Heart right ventricle (tissue), 16 donors: ENCODE data around the gene TDRD6. TPM values are rescaled to one million over a fixed set of nuclear protein-coding genes. Genes with fewer than 3 reads are reported as not detected.
A peak's percentile ranks its signal among the peaks of the same experiment; 100 is the strongest.

Experiments
- ATAC-seq, 8 donors: fragments of 200-7000 bp; cut with Tn5 transposase; one replicate each; pipeline ENCODE4 v1.9.1; 2020; ENCODE audit warnings: mild to moderate bottlenecking in 8 of 8, moderate library complexity in 8 of 8, moderate number of reproducible peaks in 1 of 8
- DNase-seq, 2 donors: peaks; one replicate each; pipeline ENCODE4 v3.0.0-alpha.2; 2020
- H3K27ac ChIP-seq, 10 donors: fragments of 200-600 bp; sonication (generic) in 2 of 10; one replicate each; pipeline versions ENCODE4 v1.5.0 to v1.8.0; 2020 to 2022; ENCODE audit warnings: mild to moderate bottlenecking in 3 of 10
- H3K27me3 ChIP-seq, 7 donors: fragments of 200-600 bp; one replicate each; pipeline ENCODE4 v1.8.0; 2021 to 2022; ENCODE audit warnings: mild to moderate bottlenecking in 2 of 7
- H3K36me3 ChIP-seq, 9 donors: fragments of 200-600 bp; sonication (generic) in 1 of 9; one replicate each; pipeline versions ENCODE4 v1.5.0 to v1.8.0; 2020 to 2022; ENCODE audit warnings: mild to moderate bottlenecking in 2 of 9
- H3K4me1 ChIP-seq, 9 donors: fragments of 200-600 bp; sonication (generic) in 1 of 9; one replicate each; pipeline versions ENCODE4 v1.5.0 to v1.8.0; 2020 to 2022; ENCODE audit warnings: mild to moderate bottlenecking in 4 of 9
- H3K4me3 ChIP-seq, 10 donors: fragments of 200-600 bp; sonication (generic) in 2 of 10; one replicate each; pipeline versions ENCODE4 v1.5.0 to v1.8.0; 2020 to 2022; ENCODE audit warnings: mild to moderate bottlenecking in 7 of 10, moderate library complexity in 2 of 10
- H3K9me3 ChIP-seq, 11 donors: fragments of 200-600 bp in 10 of 11; sonication (generic) in 2 of 11; one replicate each; pipeline versions ENCODE4 v1.5.0 to v1.8.0; 2013 to 2022; ENCODE audit warnings: mild to moderate bottlenecking in 2 of 11, control low read depth in 1 of 11, moderate library complexity in 1 of 11
- CTCF ChIP-seq, 9 donors: fragments of 200-600 bp; sonication (generic) in 2 of 9; IDR thresholded peaks; one replicate each; pipeline versions ENCODE4 v1.5.0 to v1.8.0; 2021 to 2022; ENCODE audit warnings: antibody characterized with exemption in 9 of 9, mild to moderate bottlenecking in 5 of 9, moderate library complexity in 1 of 9
- WGBS, 2 donors: extraction: QIAGEN DNeasy Blood & Tissue Kit; methylation state at CpG; one replicate each; pipeline ENCODE4 v1.1.7; 2013; ENCODE audit warnings: inconsistent platforms in 1 of 2; 5-methylcytosine and 5-hydroxymethylcytosine counted together
- intact Hi-C, 10 donors: fragments of 100-400 bp; cut with DNase I; formaldehyde crosslinking; loops; one replicate each; pipeline versions ENCODE4 v1.11.1 to v1.14.2; 2022
- polyA plus RNA-seq, 2 donors: library from polyadenylated mRNA; stranded (reverse); fragments of 200-250 nt; gene quantifications; one replicate each; pipeline ENCODE4 v1.2.3, GENCODE V29; 2013
- total RNA-seq, 10 donors: library from RNA; stranded (reverse); fragmentation: NEBNext Ultra II Directional in 3 of 10; extraction: Animal tissue kit (Norgen Biotek cat#: 25700) in 3 of 10; gene quantifications; one replicate each; pipeline versions ENCODE4 v1.2.1 to v1.2.4, GENCODE V29; 2021 to 2023
- donor health status: Arrhythmogenic right ventricular cardiomyopathy.
- donor health status: ischemic (EF 13 %, LVEDD 7.1; RV severe dilation, severe dysfunction).
- donor health status: healthy with polysubstance abuse.
- donor health status: DM: no; HTN: yes; CAD: no.
- donor health status: DM: no; HTN: no; CAD: no.
- donor health status: ischemic (EF 25% LVEDD 6.9; RV normal size, moderate dysfunction).
- donor health status: ischemic (EF 25% LVEDD 5.7; RV mildly dilated, moderate dysfunction).
- donor health status: healthy.
- donor health status: DM: yes; HTN: yes; CAD: no.
- donor health status: Ischemic cardiomyopathy.
- donor health status: ischemic (EF 35%, LVEDD 5.7; RV mildly dilated, moderate dysfunction).
- donor health status: nonischemic (EF 11% LVEDD 7.7; RV severe dilation, severe dysfunction).
- donor health status: DM: yes; HTN: yes; CAD: no.
- donor health status: PGD.
- donor health status: ischemic (EF 29% LVEDD 5.4; RV normal size, mild dysfunction).
- donor health status: nonischemic (EF 23%, LVEDD 6.1; RV moderate dilation, normal function).

Gene TDRD6
- total and polyA plus RNA-seq, 12 donors: 0.10 to 1.4 (median 0.54) TPM

GRCh38 chr6:46651006-46651405 is 36.7 kb upstream of the TDRD6 start:
- intact Hi-C loops: no loop called here
- ATAC-seq (no peak), DNase-seq (no peak)
- Histone ChIP-seq H3K4me1 (peaks cover 0 to 24% (median 12%) of the 10 kb centered on the region in 9 donors), H3K27ac (no peak overlapping the region), H3K36me3 (peaks cover 0 to 1% (median 0%) of the 10 kb centered on the region in 9 donors), H3K4me3 (peak overlapping the region in 7 of 10 donors; percentile 1 to 95 (median 84)), H3K27me3 (peaks cover 0 to 36% (median 0%) of the 10 kb centered on the region in 7 donors), H3K9me3 (no peaks in the 10 kb centered on the region)
- 63 to 82% methylated on average over 1 of the region's 1 CpG for WGBS, 2 donors
- TF ChIP-seq CTCF (IDR thresholded peaks at IDR 0.05): no peak

- DNase-seq (no peak), ATAC-seq (no peak)
- Histone ChIP-seq H3K4me1 (peaks cover 0 to 24% (median 12%) of the 10 kb centered on the region in 9 donors), H3K27me3 (peaks cover 0 to 36% (median 0%) of the 10 kb centered on the region in 7 donors), H3K4me3 (peak overlapping the region; percentile 65 to 99 (median 88)), H3K36me3 (peaks cover 0 to 9% (median 0%) of the 10 kb centered on the region in 9 donors), H3K9me3 (no peaks in the 10 kb centered on the region), H3K27ac (peak overlapping the region in 5 of 10 donors; percentile 83 to 94 (median 89))
- TF ChIP-seq CTCF (IDR thresholded peaks at IDR 0.05): no peak
- 20 to 23% methylated on average over 8 of the region's 8 CpGs for WGBS, 2 donors
- intact Hi-C loops: no loop called here
Observed at GRCh38 chr6:46651816-46652215, 35.9 kb upstream of the TDRD6 start.

GRCh38 chr6:46652232-46652602 is 35.5 kb upstream of the TDRD6 start:
- peak overlapping the region; percentile 65 to 99 (median 88) for H3K4me3 ChIP-seq
- H3K4me1 ChIP-seq: peaks cover 0 to 24% (median 12%) of the 10 kb centered on the region in 9 donors
- H3K27ac ChIP-seq: peak overlapping the region in 8 of 10 donors; percentile 78 to 94 (median 88)
- peaks cover 0 to 36% (median 0%) of the 10 kb centered on the region in 7 donors for H3K27me3 ChIP-seq
- no peak for TF ChIP-seq CTCF (IDR thresholded peaks at IDR 0.05)
- H3K36me3 ChIP-seq: peaks cover 0 to 13% (median 0%) of the 10 kb centered on the region in 9 donors
- H3K9me3 ChIP-seq: no peaks in the 10 kb centered on the region
- WGBS, 2 donors: 1 to 4% methylated on average over 6 of the region's 6 CpGs
- intact Hi-C loops: no loop called here
- ATAC-seq (no peak), DNase-seq (no peak)

- ATAC-seq (peak; percentile 99 to 100 (median 100)), DNase-seq (peak; percentile 92 to 94)
- peak within 1 kb of the TSS; percentile 65 to 99 (median 88) for H3K4me3 ChIP-seq
- intact Hi-C loops: no loop called here
- no peaks in the 10 kb centered on the region for H3K9me3 ChIP-seq
- peak within 1 kb of the TSS; percentile 78 to 94 (median 88) for H3K27ac ChIP-seq
- peaks cover 0 to 24% (median 12%) of the 10 kb centered on the region in 9 donors for H3K4me1 ChIP-seq
- H3K36me3 ChIP-seq: peaks cover 0 to 19% (median 0%) of the 10 kb centered on the region in 9 donors
- 0 to 1% methylated on average over 69 to 72 of the region's 72 CpGs for WGBS, 2 donors
- no peak for TF ChIP-seq CTCF (IDR thresholded peaks at IDR 0.05)
- H3K27me3 ChIP-seq: peaks cover 0 to 36% (median 0%) of the 10 kb centered on the region in 7 donors
Observed at GRCh38 chr6:46652603-46653438, 34.9 kb upstream of the TDRD6 start, which contains the start of the genes CYP39A1 and SLC25A27. Gene CYP39A1, minus strand, starts transcription at chr6:46652818. Its CDS starts 236 bp downstream, at chr6:46652582. Gene SLC25A27, plus strand, starts transcription at chr6:46652975. Its CDS starts 218 bp downstream, at chr6:46653193.
